ENCODE results near the gene TNFRSF13B. TPM values are rescaled to one million over a fixed set of nuclear protein-coding genes. Genes with fewer than 3 reads are reported as not detected.

The TNFRSF13B gene
- total RNA-seq, 2 experiments from 2014 or later = 7.5 to 19.3 TPM

DNA sequence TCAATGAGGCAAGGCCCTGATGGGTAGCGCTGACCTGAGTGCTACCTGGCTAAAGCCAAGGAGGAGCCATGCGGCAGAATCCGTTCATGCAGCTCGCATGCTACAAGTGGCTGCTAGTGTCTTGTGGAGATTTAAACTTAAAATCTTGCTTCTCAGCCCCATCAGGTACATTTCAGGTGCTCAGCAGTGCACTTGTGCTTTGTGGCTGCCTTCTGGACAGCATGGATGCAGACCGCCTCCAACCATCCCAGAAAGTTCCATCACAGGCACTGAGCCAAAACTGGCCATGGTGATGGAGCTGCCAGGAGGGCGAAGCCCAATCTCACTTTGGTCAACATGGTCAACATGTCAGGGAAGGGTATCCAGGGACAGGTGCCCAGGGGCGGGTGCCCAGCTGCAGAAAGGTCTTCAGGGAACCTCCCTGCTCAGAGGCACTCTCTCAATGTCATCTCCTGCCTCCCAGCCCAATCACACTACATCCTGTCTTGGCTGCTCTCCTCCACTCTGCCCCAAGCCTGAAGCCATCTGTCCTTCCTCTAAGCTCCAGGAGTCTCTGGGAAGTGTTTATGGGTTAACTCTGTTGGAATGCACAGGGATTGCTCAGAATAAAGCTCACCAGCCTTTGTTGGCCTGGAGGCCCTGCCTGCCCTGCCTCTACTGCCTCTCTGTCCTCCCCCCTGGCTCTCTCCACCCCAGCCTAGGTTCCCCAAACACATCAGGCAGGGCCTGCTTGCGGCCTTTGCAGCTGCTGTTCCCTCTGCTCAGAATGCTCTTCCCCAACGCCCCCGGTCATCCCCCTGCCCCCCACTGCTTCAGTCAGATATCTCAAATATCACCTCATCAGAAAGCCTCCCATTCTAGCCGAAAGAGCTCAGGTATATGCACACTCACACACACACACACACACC, 18.3 kb upstream of the TNFRSF13B start:
- Histone ChIP-seq H3K4me3 (ENCODE audit: low read depth, low read length, poor library complexity, severe bottlenecking) (peak overlapping the region; percentile 61), H3K9me3 (ENCODE audit: low read length) (no peaks in the 10 kb centered on the region), H3K79me2 (ENCODE audit: insufficient read depth, low read depth, low read length) (no peaks in the 10 kb centered on the region), H3K27ac (ENCODE audit: low read depth, low read length, poor library complexity, severe bottlenecking) (peak overlapping the region; percentile 82), H3K36me3 (ENCODE audit: insufficient read depth, low read length) (no peaks in the 10 kb centered on the region), H2AFZ (ENCODE audit: low read length) (peak overlapping the region; percentile 13; the same call in 1 of the 2 replicates), H3K9me2 (ENCODE audit: insufficient read depth, low read length) (no peaks in the 10 kb centered on the region), H3K4me2 (ENCODE audit: low read length) (peak overlapping the region; percentile 83), H4K20me1 (ENCODE audit: insufficient read depth, low read length) (no peaks in the 10 kb centered on the region), H3K4me1 (ENCODE audit: insufficient read depth, low read length, poor library complexity, severe bottlenecking) (peaks cover 57% of the 10 kb centered on the region)
- intact Hi-C loops (cut with micrococcal nuclease; ENCODE audit: unreplicated experiment) = no loop called here
- no peak for TF ChIP-seq EZH2phosphoT487 (IDR thresholded peaks at IDR 0.05; ENCODE audit: borderline replicate concordance, low read depth, low read length)
- TF ChIP-seq, protein P1, sequence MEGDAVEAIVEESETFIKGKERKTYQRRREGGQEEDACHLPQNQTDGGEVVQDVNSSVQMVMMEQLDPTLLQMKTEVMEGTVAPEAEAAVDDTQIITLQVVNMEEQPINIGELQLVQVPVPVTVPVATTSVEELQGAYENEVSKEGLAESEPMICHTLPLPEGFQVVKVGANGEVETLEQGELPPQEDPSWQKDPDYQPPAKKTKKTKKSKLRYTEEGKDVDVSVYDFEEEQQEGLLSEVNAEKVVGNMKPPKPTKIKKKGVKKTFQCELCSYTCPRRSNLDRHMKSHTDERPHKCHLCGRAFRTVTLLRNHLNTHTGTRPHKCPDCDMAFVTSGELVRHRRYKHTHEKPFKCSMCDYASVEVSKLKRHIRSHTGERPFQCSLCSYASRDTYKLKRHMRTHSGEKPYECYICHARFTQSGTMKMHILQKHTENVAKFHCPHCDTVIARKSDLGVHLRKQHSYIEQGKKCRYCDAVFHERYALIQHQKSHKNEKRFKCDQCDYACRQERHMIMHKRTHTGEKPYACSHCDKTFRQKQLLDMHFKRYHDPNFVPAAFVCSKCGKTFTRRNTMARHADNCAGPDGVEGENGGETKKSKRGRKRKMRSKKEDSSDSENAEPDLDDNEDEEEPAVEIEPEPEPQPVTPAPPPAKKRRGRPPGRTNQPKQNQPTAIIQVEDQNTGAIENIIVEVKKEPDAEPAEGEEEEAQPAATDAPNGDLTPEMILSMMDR (conservative IDR thresholded peaks at IDR 0.05; ENCODE audit: low read length) = no peak
- CTCF ChIA-PET (ENCODE audit: unreplicated experiment) = interaction anchor here (1.0 kb wide), 1 partner anchor 46 kb away, joined by 3 read pairs; no protein-coding TSS in a partner anchor
- BruUV-seq (replicated peaks) = no TSS peak
- DNase-seq (ENCODE audit: low spot score) = peak; percentile 41
- POLR2A ChIA-PET = interaction anchor here (0.6 to 5.4 kb wide), 7 partner anchors 14 to 75 kb away, joined by 3 to 65 read pairs (median 4); partner anchors contain the start of gene TNFRSF13B

DNA sequence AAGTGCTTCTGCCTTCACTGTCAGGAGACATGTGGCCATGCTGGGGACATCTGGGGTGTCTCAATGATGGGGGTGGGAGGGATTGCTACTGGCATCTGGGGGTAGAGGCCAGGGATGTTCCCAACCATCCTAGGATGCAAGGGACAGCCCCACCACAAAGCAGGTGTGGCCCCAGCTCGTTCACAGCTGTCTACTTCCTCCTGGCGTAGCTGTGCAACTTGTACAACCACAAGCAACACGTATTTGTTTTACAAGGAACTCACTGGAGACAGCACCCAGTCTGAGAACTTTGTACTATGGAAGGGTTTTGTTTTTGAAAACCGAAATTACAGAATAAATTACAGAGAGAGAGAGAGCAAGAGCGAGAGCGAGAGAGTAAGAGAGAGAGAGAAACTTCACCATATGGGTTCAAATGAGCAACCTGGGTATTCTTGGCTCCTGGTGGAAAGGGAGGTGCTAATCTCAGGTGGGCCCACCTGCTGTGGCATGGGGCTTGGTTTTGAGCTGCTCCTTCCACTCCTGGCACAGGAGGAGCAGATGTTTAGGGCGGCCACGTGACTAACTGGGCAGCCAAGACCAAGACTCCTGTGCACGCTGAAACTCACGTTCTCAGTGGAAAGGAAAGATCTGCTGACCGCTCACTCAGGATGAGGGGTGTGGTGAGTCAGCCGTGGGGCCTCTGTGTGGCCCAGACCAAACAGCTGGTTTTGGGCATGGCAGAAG, 17.5 kb upstream of the TNFRSF13B start:
- CTCF ChIA-PET (ENCODE audit: unreplicated experiment) = interaction anchor here (0.6 to 1.4 kb wide), 3 partner anchors 13 to 64 kb away, joined by 3 to 9 read pairs (median 3); no protein-coding TSS in a partner anchor
- Histone ChIP-seq H3K27ac (ENCODE audit: low read depth, low read length, poor library complexity, severe bottlenecking) (peak overlapping the region; percentile 82), H3K4me1 (ENCODE audit: insufficient read depth, low read length, poor library complexity, severe bottlenecking) (peaks cover 57% of the 10 kb centered on the region), H3K9me2 (ENCODE audit: insufficient read depth, low read length) (no peaks in the 10 kb centered on the region), H3K4me2 (ENCODE audit: low read length) (peak overlapping the region; percentile 83), H3K79me2 (ENCODE audit: insufficient read depth, low read depth, low read length) (no peaks in the 10 kb centered on the region), H3K36me3 (ENCODE audit: insufficient read depth, low read length) (no peaks in the 10 kb centered on the region), H3K9me3 (ENCODE audit: low read length) (no peaks in the 10 kb centered on the region), H3K4me3 (ENCODE audit: low read depth, low read length, poor library complexity, severe bottlenecking) (peak overlapping the region; percentile 61), H4K20me1 (ENCODE audit: insufficient read depth, low read length) (no peaks in the 10 kb centered on the region), H2AFZ (ENCODE audit: low read length) (peak overlapping the region; percentile 13; the same call in 1 of the 2 replicates)
- TF ChIP-seq, protein P1 (conservative IDR thresholded peaks at IDR 0.05; ENCODE audit: low read length) = no peak
- TF ChIP-seq EZH2phosphoT487 (IDR thresholded peaks at IDR 0.05; ENCODE audit: borderline replicate concordance, low read depth, low read length) = no peak
- intact Hi-C loops (cut with micrococcal nuclease; ENCODE audit: unreplicated experiment) = no loop called here
- POLR2A ChIA-PET = interaction anchor here (0.6 to 5.4 kb wide), 6 partner anchors 13 to 42 kb away, joined by 3 to 65 read pairs (median 6); partner anchors contain the start of gene TNFRSF13B
- DNase-seq (ENCODE audit: low spot score) = peak; percentile 68
- no TSS peak for BruUV-seq (replicated peaks)

All from OCI-LY7 (cell line).